HCT116 (cell line): ENCODE results near the gene LRRC46. TPM values are rescaled to one million over a fixed set of nuclear protein-coding genes. Genes with fewer than 3 reads are reported as not detected.

ENCODE experiments used
- ATAC-seq: fragments of 200-7000 bp; cut with Tn5 transposase; 2 replicates; pipeline ENCODE4 v1.9.1; 2020; ENCODE audit warnings: mild to moderate bottlenecking, moderate library complexity
- BruUV-seq: library from RNA; stranded (reverse); fragments of 400-500 nt; replicated peaks from 2 replicates; lab custom pipeline; 2021; lab: Mats Ljungman, UMichigan
- CTCF ChIA-PET: fragments of 300-600 bp; sonication (Branson Sonifier 250); formaldehyde crosslinking; loops from one replicate; lab custom pipeline; 2021; ENCODE audit warnings: antibody characterized with exemption; lab: Charles Lee
- POLR2A ChIA-PET: fragments of 300-600, 350-600 bp; sonication (Branson Sonifier 250); formaldehyde crosslinking; loops from one replicate; lab custom pipeline; 2021; ENCODE audit warnings: antibody characterized with exemption; lab: Charles Lee
- RAD21 ChIA-PET, 2 experiments: fragments of 300-600 bp; sonication (Branson Sonifier 250); formaldehyde crosslinking; loops; one replicate each; lab custom pipeline; 2023; ENCODE audit warnings: low total read pairs in 2 of 2; ENCODE audit not compliant: uncharacterized antibody in 2 of 2, unreplicated experiment in 2 of 2, low non-redundant PET in 1 of 2; lab: Charles Lee
- DNase-seq: peaks from one replicate; pipeline ENCODE4 v3.0.0-alpha.2; 2010; ENCODE audit warnings: low read depth, low spot score
- H2AFZ ChIP-seq: fragments of 200-600 bp; shearing (Covaris generic), sonication (generic); 2 replicates; pipeline ENCODE4 v1.6.1; 2017; ENCODE audit warnings: low read depth, mixed run types, mixed read lengths, antibody characterized with exemption, low read length; ENCODE audit not compliant: poor library complexity, severe bottlenecking
- H3K27ac ChIP-seq: 2 replicates; pipeline ENCODE4 v1.5.1; 2012; ENCODE audit warnings: low read depth, low read length
- H3K27me3 ChIP-seq: fragments of 200-600 bp; sonication (generic); 2 replicates; pipeline ENCODE4 v1.6.1; 2016; ENCODE audit warnings: mixed run types, low read length, mixed read lengths; ENCODE audit not compliant: insufficient read depth
- H3K36me3 ChIP-seq, 2 experiments: fragments of 200-500 bp in 1 of 2; fragments of 200-600 bp in 1 of 2; sonication (Bioruptor generic) in 1 of 2; sonication (generic) in 1 of 2; 2 replicates each; pipeline versions ENCODE4 v1.5.1 to v1.6.1; 2014 to 2016; ENCODE audit warnings: low read length in 2 of 2, inconsistent platforms in 1 of 2, mixed read lengths in 1 of 2, mixed run types in 1 of 2; ENCODE audit not compliant: insufficient read depth in 2 of 2, control insufficient read depth in 1 of 2
- H3K4me1 ChIP-seq, 2 experiments: fragments of 200-600 bp in 1 of 2; sonication (generic) in 1 of 2; 2 replicates each; pipeline versions ENCODE4 v1.5.1 to v1.6.1; 2012 to 2017; ENCODE audit warnings: low read length in 2 of 2, inconsistent platforms in 1 of 2, mild to moderate bottlenecking in 1 of 2, mixed read lengths in 1 of 2, mixed run types in 1 of 2, moderate library complexity in 1 of 2; ENCODE audit not compliant: insufficient read depth in 2 of 2, control insufficient read depth in 1 of 2
- H3K4me2 ChIP-seq: fragments of 200-600 bp; sonication (generic); 2 replicates; pipeline ENCODE4 v1.6.1; 2017; ENCODE audit warnings: mixed run types, low read length, mixed read lengths
- H3K4me3 ChIP-seq, 2 experiments: fragments of 200-600 bp in 1 of 2; sonication (generic) in 1 of 2; replicated peaks in 1 of 2; 2 replicates each; pipeline ENCODE4 v1.5.1; 2011 to 2016; ENCODE audit warnings: low read length in 2 of 2, control low read depth in 1 of 2, low read depth in 1 of 2, mild to moderate bottlenecking in 1 of 2, mixed read lengths in 1 of 2, mixed run types in 1 of 2
- H3K79me2 ChIP-seq: fragments of 200-600 bp; sonication (generic); 2 replicates; pipeline ENCODE4 v1.6.1; 2017; ENCODE audit warnings: mild to moderate bottlenecking, mixed run types, low read length, moderate library complexity, mixed read lengths; ENCODE audit not compliant: insufficient read depth
- H3K9ac ChIP-seq: fragments of 200-600 bp; sonication (generic); 2 replicates; pipeline ENCODE4 v1.6.1; 2016; ENCODE audit warnings: low read length, mixed read lengths
- H3K9me2 ChIP-seq: fragments of 200-600 bp; sonication (generic), shearing (Covaris generic); 2 replicates; pipeline ENCODE4 v1.6.1; 2017; ENCODE audit warnings: mixed run types, mild to moderate bottlenecking, moderate library complexity; ENCODE audit not compliant: insufficient read depth
- H3K9me3 ChIP-seq, 2 experiments: fragments of 200-500 bp in 1 of 2; fragments of 200-600 bp in 1 of 2; sonication (Bioruptor generic) in 1 of 2; sonication (generic) in 1 of 2; 2 replicates each; pipeline ENCODE4 v1.6.1; 2014 to 2017; ENCODE audit warnings: low read length in 2 of 2, mixed read lengths in 2 of 2, inconsistent platforms in 1 of 2, low read depth in 1 of 2, mild to moderate bottlenecking in 1 of 2, mixed run types in 1 of 2, moderate library complexity in 1 of 2; ENCODE audit not compliant: control insufficient read depth in 1 of 2, insufficient read depth in 1 of 2
- H4K20me1 ChIP-seq: fragments of 200-600 bp; sonication (generic), shearing (Covaris generic); 2 replicates; pipeline ENCODE4 v1.6.1; 2017; ENCODE audit warnings: mixed run types, mild to moderate bottlenecking, moderate library complexity; ENCODE audit not compliant: insufficient read depth
- ATF3 ChIP-seq: IDR thresholded peaks from 2 replicates; pipeline ENCODE4 v1.6.1; 2012
- CEBPB ChIP-seq: IDR thresholded peaks from 2 replicates; pipeline ENCODE4 v1.6.1; 2012; ENCODE audit warnings: low read depth
- CTCF ChIP-seq, 3 experiments: fragments of 200-600 bp in 1 of 3; sonication (generic) in 1 of 3; IDR thresholded peaks in 2 of 3; conservative IDR thresholded peaks in 1 of 3; 2 replicates each; pipeline ENCODE4 v1.5.1; 2012 to 2017; ENCODE audit warnings: low read depth in 2 of 3, low read length in 2 of 3, antibody characterized with exemption in 1 of 3, borderline replicate concordance in 1 of 3, control low read depth in 1 of 3, mild to moderate bottlenecking in 1 of 3, mixed read lengths in 1 of 3, mixed run types in 1 of 3, moderate library complexity in 1 of 3; ENCODE audit not compliant: insufficient read depth in 1 of 3
- EGR1 ChIP-seq: IDR thresholded peaks from 2 replicates; pipeline ENCODE4 v1.6.1; 2012; ENCODE audit warnings: low read depth
- ELF1 ChIP-seq: IDR thresholded peaks from 2 replicates; pipeline ENCODE4 v1.6.1; 2012; ENCODE audit warnings: low read depth, borderline replicate concordance
- EZH2 ChIP-seq: fragments of 200-600 bp; sonication (generic); IDR thresholded peaks from 2 replicates; pipeline ENCODE4 v1.6.1; 2017; ENCODE audit warnings: antibody characterized with exemption, mixed run types
- EZH2phosphoT487 ChIP-seq: fragments of 200-600 bp; IDR thresholded peaks from 2 replicates; pipeline ENCODE4 v1.6.1; 2018; ENCODE audit warnings: antibody characterized with exemption, borderline replicate concordance
- FOSL1 ChIP-seq: IDR thresholded peaks from 2 replicates; pipeline ENCODE4 v1.6.1; 2012; ENCODE audit warnings: low read depth
- JUND ChIP-seq: IDR thresholded peaks from 2 replicates; pipeline ENCODE4 v1.6.1; 2012
- MAX ChIP-seq: IDR thresholded peaks from 2 replicates; pipeline ENCODE4 v1.6.1; 2012
- POLR2A ChIP-seq: IDR thresholded peaks from 2 replicates; pipeline ENCODE4 v1.7.0; 2011; ENCODE audit warnings: borderline replicate concordance; ENCODE audit not compliant: insufficient read depth, insufficient read length; ENCODE audit errors: extremely low read depth
- RAD21 ChIP-seq: IDR thresholded peaks from 2 replicates; pipeline ENCODE4 v1.6.1; 2012; ENCODE audit warnings: low read depth, mild to moderate bottlenecking
- REST ChIP-seq: IDR thresholded peaks from 2 replicates; pipeline ENCODE4 v1.6.1; 2012; ENCODE audit warnings: low read depth
- SIN3A ChIP-seq: IDR thresholded peaks from 2 replicates; pipeline ENCODE4 v1.6.1; 2012; ENCODE audit warnings: low read depth
- SRF ChIP-seq: IDR thresholded peaks from 2 replicates; pipeline ENCODE4 v1.6.1; 2012; ENCODE audit warnings: low read depth
- TCF7L2 ChIP-seq: IDR thresholded peaks from 2 replicates; pipeline ENCODE4 v1.7.0; 2011; ENCODE audit warnings: borderline replicate concordance, inconsistent platforms; ENCODE audit not compliant: insufficient read depth, insufficient read length; ENCODE audit errors: extremely low read depth
- ZFX ChIP-seq: fragments of 450-650 bp; IDR thresholded peaks from 2 replicates; pipeline ENCODE4 v1.6.1; 2017
- ZNF274 ChIP-seq: fragments of 200-500 bp; sonication (Bioruptor generic); IDR thresholded peaks from 2 replicates; pipeline ENCODE4 v1.6.1; 2014; ENCODE audit warnings: mild to moderate bottlenecking, low read depth, low read length, inconsistent platforms
- intact Hi-C: fragments of 100-400 bp; cut with micrococcal nuclease; formaldehyde crosslinking; loops from 2 replicates; pipeline ENCODE4 v1.10.0; 2022
- total RNA-seq: library from RNA; stranded (reverse); gene quantifications from one replicate; pipeline ENCODE4 v1.2.1, GENCODE V29; 2021; ENCODE audit not compliant: unreplicated experiment

Gene LRRC46
- total RNA-seq, 1 experiment from 2014 or later, result 0.76 TPM

DNA sequence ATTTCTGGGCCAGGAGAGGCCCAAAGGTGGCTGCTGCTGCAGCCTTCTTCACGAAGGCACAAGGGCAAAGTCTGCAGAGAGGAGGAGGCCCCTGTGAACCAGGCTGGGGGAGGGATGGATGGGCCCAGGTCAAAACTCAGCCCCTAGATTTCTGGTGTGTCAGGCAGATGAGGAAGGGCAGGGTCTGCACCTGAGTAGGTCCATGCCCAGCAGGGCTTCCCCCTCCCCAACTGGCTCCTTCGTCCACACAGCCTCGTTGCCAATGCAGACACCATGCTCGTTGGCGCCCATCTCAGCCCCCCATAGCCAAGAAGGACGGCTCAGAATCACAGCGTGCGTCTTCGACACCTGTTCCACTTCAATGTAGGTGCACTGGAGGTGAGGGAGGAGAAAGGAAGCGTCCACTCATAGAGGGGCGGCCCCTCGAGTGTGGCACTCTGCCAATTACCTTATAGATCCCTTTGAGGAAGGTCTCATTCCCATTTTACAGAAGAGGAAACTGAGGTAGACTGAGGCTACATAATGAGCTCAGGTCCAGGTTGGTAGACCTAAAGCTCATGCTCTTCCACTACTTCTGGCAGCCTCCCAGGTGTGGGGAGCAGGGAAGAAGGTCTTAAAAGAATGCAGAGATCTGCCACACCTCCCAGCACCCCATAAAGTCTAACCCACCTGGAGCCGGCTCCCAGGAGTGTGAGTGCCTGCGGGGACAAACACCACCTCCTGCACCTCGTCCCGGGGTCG lies 8.7 kb downstream of the LRRC46 start:
- POLR2A ChIA-PET, result interaction anchor here (1.2 to 3.5 kb wide), 7 partner anchors 9 to 55 kb away, joined by 3 to 24 read pairs (median 6); partner anchors contain the start of genes LRRC46, MRPL10, SP2 and SP6
- H2AFZ ChIP-seq, result peak overlapping the region; percentile 92
- TF ChIP-seq ZFX, result no peak
- no peak for TF ChIP-seq FOSL1
- TF ChIP-seq CEBPB, result no peak
- TF ChIP-seq EZH2phosphoT487, result no peak
- no peak for TF ChIP-seq SIN3A
- no peak for TF ChIP-seq REST
- TF ChIP-seq RAD21, result no peak
- no peak for TF ChIP-seq POLR2A
- TF ChIP-seq TCF7L2, result no peak
- no peak for TF ChIP-seq ZNF274
- TF ChIP-seq ELF1, result no peak
- no peak for TF ChIP-seq MAX
- TF ChIP-seq CTCF (IDR thresholded peaks at IDR 0.05 in 2 of 3, conservative IDR thresholded peaks at IDR 0.05 in 1 of 3; ENCODE audit: borderline replicate concordance in 1 of 3, insufficient read depth in 1 of 3, low read depth in 2 of 3, low read length in 2 of 3), result no peak
- TF ChIP-seq JUND, result no peak
- TF ChIP-seq EZH2, result no peak
- TF ChIP-seq SRF, result no peak
- no peak for TF ChIP-seq EGR1
- no peak for TF ChIP-seq ATF3

More for the DNA sequence above, 8.7 kb downstream of the LRRC46 start:
- Histone ChIP-seq H3K79me2 (peaks cover 6% of the 10 kb centered on the region; the same call in 1 of the 2 replicates), H4K20me1 (no peaks in the 10 kb centered on the region), H3K4me1 (peaks cover 25 to 45% of the 10 kb centered on the region in 2 experiments), H3K9me3 (no peaks in the 10 kb centered on the region), H3K27me3 (no peaks in the 10 kb centered on the region), H3K36me3 (peaks cover 0 to 12% of the 10 kb centered on the region in 2 experiments; a peak in 1 of 4 replicates), H3K4me2 (peak overlapping the region; percentile 97), H3K9ac (peak overlapping the region; percentile 82), H3K27ac (peak overlapping the region; percentile 69), H3K4me3 (peak overlapping the region; percentile 94 to 98), H3K9me2 (no peaks in the 10 kb centered on the region)
- no peak for DNase-seq
- CTCF ChIA-PET, result interaction anchor here (0.7 to 12.6 kb wide), 13 partner anchors 9 to 186 kb away, joined by 3 to 393 read pairs (median 6); partner anchors contain the start of genes CDK5RAP3, LRRC46, MRPL10 and OSBPL7
- no TSS peak for BruUV-seq
- ATAC-seq, result no peak
- RAD21 ChIA-PET, result interaction anchor here (0.6 to 4.5 kb wide), 8 partner anchors 9 to 178 kb away, joined by 3 to 43 read pairs (median 4); partner anchors contain the start of genes LRRC46 (in 1 of the 2), MRPL10 (in 1 of the 2) and SP2 (in 1 of the 2)
- intact Hi-C loops, result loop anchor here (1.0 to 5.0 kb wide), 2 partner anchors 64 to 292 kb away; no protein-coding TSS in a partner anchor
